Central memory CD4-positive, alpha-beta T cell (primary cell): Measurements from ENCODE around the gene POLR3E.

Experiments
- DNase-seq: peaks from one replicate; pipeline ENCODE4 v3.0.0; 2022
- total RNA-seq, 3 experiments: gene quantifications; one replicate each; lab custom pipeline; 2026; lab: John Stamatoyannopoulos, UW

The POLR3E gene, protein sequence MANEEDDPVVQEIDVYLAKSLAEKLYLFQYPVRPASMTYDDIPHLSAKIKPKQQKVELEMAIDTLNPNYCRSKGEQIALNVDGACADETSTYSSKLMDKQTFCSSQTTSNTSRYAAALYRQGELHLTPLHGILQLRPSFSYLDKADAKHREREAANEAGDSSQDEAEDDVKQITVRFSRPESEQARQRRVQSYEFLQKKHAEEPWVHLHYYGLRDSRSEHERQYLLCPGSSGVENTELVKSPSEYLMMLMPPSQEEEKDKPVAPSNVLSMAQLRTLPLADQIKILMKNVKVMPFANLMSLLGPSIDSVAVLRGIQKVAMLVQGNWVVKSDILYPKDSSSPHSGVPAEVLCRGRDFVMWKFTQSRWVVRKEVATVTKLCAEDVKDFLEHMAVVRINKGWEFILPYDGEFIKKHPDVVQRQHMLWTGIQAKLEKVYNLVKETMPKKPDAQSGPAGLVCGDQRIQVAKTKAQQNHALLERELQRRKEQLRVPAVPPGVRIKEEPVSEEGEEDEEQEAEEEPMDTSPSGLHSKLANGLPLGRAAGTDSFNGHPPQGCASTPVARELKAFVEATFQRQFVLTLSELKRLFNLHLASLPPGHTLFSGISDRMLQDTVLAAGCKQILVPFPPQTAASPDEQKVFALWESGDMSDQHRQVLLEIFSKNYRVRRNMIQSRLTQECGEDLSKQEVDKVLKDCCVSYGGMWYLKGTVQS
- 116 to 160 (median 149) reads per million in 3 experiments for total RNA-seq

DNA sequence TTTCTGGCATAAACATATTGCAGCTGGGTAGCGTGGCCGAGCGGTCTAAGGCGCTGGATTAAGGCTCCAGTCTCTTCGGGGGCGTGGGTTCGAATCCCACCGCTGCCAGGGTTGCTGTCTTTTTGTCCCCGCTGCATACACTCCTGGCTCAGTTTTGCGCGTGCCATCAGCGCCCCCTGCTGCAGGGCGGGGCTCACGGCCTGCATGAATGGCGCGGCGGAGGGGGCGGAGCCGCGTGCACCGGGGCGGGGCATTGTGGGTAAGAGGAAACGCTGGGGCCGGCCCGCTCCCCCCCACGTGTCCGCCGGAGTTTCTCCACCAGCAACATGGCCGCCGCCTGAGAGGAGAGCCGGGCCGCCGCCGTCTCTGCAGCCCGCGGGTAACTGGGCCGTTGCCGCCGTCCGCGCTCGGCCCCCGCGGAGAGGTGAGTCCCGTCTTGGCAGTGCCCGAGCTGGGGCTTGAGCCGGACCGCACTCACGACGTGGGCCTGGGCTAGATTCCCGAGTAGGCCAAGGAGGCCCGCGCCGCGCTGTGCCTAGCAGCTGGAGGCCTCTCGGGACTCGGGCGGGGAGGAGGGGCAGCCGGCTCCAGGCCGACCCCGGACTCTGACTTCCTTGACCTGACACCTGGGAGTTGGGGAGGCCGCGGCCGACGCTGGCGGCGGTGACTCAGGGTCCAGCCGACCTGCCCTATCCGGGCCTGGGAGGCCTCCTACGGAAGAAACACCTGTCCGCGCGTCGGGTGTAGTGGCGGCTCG is at the start of gene POLR3E:
Gene POLR3E, plus strand, starts transcription at position 296 of the 757 bp plus-strand sequence. CDS start 5,560 bp downstream, outside the sequence.
- DNase-seq, result peak; percentile 100

DNA sequence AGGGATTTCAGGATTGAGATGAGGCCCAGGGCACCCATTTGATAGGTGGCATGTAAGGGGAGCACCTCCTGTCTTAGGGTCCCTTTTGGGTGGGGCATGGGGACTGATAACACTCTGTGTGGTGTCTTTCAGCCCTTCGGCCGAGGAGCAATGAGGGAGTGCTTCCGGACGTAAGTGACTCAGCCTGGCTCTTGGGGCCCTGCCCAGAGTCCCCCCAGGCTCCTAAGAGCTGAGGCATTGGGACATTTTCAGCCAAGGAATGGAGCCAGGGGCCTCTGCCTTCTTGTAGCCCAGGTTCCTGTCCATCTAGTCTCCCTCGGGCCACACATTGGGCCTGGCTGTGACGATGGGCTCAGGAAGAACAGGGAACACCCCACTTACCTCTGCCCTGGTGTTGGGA is 46.7 kb upstream of the POLR3E start:
- DNase-seq, result no peak

DNA sequence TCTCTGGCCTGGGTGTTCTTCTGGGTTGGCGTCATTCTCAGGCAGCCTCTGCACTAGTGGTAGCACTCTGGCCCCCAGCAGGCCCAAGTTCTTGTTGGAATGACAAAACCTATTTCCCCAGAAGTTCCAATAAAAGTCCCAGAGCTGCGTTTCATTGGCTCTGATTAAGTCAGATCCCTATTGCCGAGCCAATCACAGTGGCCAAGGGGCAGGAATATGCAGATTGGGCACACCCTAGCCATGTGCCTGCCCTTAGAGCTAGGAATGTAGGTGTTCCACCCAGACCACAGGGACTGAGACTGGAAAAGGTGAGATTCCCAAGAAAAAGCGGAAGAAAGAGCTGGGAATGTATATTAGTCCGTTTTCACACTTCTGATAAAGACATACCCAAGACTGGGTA is 44.9 kb upstream of the POLR3E start:
- DNase-seq, result no peak

DNA sequence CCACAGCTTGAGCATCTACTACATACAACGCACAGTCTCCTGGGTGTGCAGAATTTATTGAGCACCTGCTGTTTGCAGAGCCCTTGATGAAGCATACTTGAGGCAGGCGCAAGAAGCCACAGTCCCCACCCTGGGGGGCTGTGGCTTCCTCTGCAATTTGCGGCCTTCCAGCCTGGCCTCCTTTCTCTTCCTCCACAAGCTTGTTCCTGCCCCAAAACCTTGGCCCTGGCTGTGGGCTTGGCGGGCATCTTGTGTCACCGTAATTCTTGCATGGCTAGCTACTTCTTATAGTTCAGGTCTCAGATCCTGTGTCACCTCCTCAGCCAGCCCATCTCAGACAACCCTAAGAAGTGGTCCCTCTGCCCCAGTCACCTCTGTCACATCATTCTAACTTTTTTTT is 43.9 kb upstream of the POLR3E start:
- DNase-seq, result no peak

DNA sequence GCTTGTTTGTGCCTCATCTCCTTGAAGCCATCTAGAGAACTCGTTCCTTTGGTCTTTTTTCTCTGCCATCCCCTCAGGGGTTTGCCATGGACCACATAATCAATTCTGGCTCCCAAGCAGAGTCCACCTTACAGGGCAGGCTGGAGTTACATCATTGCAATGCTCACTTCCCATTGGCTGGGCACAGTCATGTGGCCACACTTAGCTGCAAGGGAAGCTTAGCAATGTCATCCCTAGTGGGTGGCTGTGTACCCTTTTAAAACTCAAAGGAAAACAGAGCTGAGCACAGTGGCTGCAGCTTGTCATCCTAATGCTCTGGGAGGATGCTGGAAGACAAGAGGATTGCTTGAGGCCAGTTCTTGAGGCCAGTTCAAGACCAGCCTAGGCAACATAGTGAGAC is 41.9 kb upstream of the POLR3E start:
- DNase-seq, result no peak

DNA sequence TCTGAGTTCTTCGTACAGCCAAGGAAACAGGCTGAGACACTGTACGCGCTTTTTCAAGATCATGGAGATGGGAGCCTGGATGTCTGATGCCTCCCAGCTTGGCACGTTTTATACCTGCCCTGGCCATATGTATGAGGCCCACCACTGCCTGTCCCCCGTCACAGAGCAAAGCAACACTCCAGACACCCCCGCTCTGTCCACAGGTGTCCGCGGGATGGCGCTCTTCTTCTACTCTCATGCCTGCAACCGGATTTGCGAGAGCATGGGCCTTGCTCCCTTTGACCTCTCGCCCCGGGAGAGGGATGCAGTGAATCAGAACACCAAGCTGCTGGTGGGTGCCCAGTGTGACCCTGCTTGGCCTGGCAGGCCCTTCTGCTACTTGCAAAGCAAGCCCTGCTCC is 39.8 kb upstream of the POLR3E start:
- DNase-seq, result no peak

DNA sequence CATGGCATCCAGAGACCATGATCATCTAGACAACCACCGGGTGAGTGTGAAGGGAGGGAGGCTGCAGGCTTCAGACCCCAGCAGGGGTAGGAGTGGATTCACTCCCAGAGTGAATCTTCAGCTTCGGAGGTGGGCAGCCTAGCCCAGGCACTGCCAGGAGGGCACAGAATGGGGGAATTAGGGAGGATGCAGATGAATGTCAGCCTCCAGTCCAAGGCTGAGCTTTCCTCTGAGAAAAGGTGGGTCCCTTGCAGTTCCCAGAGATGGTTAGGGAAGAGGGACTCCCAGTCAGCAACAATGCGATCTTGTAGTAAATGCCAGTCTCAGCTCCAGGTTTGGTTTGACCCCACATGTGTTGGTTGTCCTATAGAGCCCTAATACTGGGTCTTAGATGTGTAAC is 36.7 kb upstream of the POLR3E start:
- no peak for DNase-seq

DNA sequence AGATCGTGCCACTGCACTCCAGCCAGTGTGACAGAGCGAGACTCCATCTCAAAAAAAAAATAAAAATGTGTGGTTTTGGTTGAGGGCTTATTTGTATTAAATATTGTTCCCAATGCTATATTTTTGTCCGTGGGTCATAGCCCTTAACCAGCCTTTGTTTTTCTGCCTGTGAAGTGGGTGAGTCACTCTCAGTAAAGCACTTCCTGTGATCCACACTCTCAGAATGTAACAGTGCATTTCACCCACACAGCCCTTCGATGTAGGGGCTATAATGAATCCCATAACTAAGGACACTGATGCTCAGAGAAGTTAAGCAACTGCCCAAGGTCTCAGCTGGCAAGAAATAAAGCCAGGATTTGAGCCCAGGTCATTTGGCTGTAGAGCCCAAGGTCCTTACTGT is 34.7 kb upstream of the POLR3E start:
- DNase-seq, result no peak

DNA sequence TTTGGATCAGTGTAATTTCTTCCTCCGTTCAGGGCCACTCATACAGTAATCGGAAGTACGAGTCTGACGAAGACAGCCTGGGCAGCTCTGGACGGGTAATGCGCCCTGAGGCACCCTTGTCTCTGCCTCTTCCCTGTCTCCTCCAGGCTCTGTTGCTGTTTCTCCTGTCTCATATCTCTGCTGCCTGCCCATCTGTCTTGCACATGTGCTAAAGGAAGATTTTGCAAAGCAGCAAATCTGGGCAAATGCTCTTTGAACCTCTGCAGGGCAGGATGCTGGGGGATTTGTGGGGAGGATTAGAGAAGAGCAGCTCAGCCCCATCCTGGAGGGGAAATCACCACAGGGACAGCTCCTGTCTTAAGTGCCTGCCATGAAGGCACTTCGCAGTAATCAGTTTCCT is 32.4 kb upstream of the POLR3E start:
- no peak for DNase-seq

DNA sequence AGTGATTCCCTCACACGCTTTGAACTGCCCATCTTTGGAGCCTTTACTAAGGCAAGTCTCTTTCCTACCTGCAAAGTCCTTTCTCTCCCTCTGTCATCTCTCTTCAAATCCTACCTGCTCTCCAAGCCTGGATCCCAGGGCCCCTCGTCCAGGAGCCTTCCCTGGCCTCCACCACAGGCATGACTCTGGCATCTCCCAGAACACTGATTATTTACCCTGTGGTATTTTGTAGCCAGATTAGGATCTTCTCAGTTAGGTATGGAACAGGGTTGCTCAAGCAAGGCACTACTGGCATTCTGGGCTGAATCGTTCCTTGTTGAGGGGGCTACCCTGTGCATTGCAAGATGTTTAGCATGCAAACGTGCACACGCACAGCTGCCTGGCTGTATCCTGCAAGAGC is 31.9 kb upstream of the POLR3E start:
- no peak for DNase-seq

DNA sequence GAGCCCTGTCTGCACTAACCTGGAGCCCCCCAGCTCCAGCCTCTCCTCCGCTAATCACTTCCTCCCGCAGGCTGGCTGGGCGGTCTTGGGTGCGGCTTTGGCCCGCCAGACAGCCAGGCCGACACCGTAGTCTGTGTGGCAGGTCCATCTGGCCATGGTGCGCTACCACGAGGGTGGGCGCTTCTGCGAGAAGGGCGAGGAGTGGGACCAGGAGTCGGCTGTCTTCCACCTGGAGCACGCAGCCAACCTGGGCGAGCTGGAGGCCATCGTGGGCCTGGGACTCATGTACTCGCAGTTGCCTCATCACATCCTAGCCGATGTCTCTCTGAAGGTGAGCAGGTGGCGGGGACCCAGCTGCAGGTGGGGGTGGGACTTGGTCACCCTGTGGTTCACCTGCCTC is 30.7 kb upstream of the POLR3E start:
- DNase-seq, result no peak

DNA sequence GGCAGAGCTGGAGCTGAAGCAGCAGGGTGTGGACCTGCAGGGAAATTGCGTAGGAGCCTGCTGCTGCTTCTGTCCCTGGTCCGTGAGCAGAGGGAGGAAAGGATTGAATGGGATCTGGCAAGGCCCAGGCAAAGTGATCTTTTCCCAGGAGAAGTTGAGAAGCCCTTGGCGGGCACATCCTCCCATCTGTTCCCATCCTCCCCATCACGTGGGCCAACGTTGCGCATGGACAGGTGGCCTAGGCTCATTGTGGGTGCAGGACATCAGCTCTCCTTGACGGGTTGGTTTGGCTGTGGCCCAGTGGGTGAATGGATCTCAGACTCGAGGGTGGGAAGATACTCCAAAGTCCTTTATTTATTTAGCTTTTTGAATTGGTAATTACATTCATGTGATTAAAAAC is 29.4 kb upstream of the POLR3E start:
- DNase-seq, result no peak

DNA sequence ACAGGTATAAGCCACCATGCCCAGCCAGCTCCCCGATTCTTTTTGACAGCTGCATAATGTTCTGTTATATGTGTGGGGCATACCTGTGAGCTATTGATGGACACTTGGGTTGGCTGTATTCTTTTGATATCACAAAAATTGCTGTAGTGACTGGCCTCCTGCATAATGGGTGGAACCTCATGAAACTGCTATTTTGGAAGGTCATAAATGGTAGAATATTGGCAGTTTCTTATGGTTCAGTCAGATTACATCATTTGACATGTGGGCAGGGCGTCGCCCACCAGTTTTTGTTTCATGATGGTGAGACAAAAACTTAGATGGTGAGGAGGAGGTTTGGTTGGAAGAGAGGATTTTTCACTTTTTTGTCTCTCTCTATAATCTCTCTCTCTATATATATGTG is 26.7 kb upstream of the POLR3E start:
- no peak for DNase-seq

DNA sequence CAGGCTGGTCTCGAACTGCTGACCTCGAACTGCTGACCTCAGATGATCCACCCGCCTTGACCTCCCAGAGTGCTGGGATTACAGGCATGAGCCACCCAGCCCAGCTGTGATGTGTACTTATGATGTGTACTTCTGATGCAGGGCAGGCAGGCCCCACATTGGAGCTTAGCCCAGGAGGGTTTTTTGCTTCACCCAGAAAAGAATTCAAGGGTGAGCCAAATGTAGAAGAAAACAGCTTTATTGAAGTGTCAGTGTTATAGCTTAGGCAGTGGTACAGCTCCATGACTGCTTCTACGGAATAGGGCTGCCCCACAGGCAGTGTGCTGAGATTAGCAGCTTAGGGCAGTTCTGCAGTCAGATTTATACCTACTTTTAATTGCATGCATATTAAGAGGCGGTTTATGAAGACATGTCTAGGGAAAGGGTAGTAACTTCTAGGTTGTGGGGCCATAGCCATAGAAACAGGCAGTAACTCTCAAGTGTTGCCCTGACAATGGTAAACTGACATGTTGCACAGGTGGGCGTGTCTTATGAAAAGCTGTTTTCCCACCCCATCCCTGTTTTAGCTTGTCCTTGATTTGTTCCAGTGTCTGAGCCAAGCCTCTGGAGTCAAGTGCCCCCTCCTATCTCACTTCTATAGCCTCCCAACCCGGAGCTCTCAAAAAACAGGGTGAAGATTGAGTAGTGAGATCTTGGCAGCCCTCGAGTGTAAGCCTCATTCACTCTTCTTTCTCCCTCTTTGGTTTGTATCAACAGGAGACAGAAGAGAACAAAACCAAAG is 24.1 kb upstream of the POLR3E start:
- DNase-seq, result no peak

DNA sequence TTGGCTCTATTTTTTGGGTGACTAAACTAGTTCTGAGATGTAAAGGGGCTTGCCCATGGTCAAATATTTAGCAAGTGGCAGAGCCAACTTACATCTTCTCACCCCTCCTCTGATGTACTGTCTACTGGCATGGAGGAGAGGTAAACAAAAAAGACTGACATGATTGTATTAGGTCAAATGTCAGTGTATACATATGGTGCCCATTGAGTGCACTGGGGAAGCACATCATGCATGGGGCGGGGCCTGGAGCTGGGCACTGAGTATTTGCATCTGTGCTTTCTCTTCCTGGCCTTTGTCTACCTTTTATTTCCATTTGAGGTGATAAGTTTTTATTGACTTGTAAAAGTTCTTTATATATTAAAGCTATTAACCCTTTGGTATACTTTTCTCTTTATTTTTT is 22.3 kb upstream of the POLR3E start:
- no peak for DNase-seq

DNA sequence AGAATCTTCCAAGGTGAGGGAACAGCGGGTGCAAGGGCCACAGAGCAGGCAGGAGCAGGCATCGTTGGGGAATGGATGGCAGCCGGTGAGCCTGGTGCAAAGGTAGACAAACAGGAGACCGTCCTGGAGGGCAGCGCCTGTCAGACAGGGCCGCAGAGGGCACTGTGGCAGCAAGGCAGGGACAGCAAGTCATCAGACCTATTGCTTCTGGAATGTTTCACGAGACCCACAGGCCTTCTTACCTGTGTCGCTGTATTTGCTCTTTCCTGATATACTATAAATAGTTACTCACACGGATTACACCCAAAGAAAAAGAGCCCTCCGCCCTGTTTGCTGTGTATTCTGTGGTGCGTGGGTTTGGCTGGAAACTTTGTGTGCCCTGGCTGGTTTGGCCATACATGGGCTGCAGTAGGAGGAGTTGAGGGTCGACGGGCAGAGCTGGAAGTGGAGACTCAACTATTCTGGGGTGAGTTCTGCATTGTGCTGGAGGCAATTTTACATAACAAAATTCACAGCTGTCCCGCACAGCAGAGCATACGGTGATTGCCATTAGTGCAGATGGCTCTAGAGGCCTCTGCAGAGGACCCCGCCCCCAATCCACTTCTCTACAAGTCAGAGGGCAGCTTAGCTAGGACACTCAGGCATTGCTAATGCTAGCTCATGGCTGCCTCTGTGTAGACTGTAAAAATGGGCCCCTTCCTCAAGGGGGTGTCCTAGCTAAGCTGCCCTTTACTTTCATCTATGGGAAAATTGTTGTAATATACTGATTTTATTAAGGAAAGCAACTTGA is 18.6 kb upstream of the POLR3E start:
- DNase-seq, result no peak

DNA sequence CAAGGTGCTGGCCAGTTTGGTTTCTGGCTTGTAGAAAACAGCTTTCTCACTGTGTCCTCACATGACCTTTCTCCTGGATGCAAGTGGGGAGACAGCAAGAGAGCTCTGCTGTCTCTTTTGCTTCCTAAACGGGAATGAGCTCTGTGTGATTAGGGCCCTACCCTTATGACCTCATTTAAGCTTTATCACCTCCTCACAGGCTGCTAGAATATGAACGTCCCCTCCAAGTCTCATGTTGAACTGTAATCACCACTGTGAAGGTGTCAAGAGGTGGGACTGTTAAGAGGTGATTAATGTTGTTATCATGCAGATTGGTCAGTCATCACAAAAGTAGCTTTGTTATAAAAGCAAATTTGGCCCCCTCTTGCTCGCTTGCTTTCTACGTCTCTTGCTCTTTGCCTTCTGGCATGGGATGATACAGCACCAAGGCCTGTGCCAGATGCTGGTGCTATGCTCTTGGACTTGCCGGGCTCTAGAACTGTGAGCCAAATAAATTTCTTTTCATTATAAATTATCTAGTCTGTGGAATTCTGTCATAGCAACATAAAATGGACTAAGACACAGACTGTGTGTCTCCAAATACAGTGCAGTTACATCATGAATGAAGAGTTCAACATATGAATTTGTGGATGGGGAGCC is 14.8 kb upstream of the POLR3E start:
- no peak for DNase-seq

DNA sequence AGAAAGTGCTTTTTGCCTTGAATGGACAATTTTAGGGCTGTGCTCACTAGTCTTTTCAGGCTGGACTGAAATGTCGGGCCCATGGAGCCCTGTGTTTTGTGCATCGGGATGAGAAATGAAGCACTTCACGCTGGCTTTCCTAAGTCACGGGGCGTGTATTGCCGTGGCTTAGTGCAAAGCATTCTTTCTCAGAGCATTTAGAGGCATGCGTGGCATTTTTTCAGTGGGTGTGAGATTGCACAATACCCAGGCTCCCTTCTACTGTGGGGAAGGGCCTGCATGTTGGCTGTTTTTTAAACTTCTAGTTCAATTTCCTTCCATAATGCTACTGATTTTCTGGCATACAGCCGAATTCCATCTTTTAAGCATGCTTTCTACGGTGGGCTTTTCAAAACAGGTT is 12.6 kb upstream of the POLR3E start:
- DNase-seq, result no peak

DNA sequence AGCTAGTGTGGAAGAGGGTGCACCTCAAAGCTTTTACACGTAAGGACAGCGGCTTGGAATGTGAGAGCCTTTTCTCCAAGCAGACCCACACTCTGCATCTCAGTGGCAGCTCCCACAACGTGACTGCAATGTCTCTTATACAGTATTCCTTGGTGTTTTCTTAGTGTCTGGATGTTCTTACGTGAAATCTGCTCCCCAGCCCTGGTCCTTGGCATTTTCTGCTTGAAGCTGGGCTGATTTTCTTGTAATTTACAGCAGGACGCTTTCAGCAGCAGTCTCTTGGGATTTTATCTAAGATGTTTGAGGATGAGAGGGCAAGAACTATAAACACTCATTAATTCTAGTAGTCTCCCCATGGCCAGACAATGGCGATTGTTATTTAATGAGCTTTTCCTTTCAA is 12.1 kb upstream of the POLR3E start:
- no peak for DNase-seq

DNA sequence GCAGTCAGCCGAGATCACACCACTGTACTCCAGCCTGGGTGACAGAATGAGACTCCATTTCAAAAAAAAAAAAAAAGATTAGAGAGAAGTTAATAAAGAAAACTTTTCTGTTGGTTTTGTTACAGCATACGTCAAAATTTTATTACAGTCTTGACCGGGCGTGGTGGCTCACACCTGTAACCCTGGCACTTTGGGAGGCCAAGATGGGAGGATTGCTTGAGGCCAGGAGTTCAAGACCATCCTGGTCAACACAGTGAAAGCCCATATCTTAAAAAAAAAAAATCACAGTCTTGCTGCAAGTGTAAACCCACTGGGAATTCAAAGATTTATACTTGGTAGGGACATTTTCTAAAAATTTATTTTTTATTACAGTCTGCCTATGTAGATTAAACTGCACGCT is 6.2 kb upstream of the POLR3E start:
- DNase-seq, result no peak

DNA sequence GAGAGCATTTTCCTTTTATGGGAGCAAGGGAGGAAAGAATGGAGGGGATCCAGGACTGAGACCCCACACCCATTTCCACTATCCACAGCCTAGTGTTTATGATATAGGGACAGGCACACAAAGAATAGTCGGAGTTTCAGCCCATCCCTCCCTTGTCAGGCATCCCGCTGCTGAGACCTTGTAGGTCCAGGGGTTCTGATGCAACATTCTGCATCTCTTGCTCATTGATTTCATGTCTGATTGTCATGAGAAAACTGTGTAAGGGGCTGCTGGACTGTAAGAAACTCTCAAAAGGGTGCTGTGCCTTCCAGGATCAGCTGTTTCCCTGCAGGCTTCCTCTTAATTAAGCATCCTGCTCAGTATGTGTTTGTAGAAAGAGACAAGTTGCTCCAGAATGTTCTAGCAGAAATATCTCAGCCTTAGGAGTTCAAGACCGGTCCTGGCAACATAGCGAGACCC is 5.3 kb upstream of the POLR3E start:
- no peak for DNase-seq
